Natural killer cell (primary cell): ENCODE results near the gene CYP2W1. TPM values are rescaled to one million over a fixed set of nuclear protein-coding genes. Genes with fewer than 3 reads are reported as not detected.
A peak's percentile ranks its signal among the peaks of the same experiment; 100 is the strongest.
"Not testable (repeated sequence)": the region's sequence is repeated elsewhere in the genome, so short reads cannot be mapped to it uniquely, and the experiment has no call there.

Experiments used
- ATAC-seq, 3 donors: fragments of 150-1000 bp in 2 of 3; fragments of 200-7000 bp in 1 of 3; cut with Tn5 transposase; 1 replicate in 1 of 3; 2 replicates in 2 of 3; pipeline ENCODE4 v1.10.0; 2021; ENCODE audit warnings: mild to moderate bottlenecking in 2 of 3, moderate library complexity in 2 of 3
- DNase-seq, 2 donors: peaks; one replicate each; pipeline versions ENCODE4 v3.0.0 to v3.0.0-alpha.2; 2013 to 2021; ENCODE audit warnings: mixed read lengths in 1 of 2
- H3K27ac ChIP-seq: one replicate; pipeline ENCODE4 v1.5.1; 2013; ENCODE audit warnings: mild to moderate bottlenecking, low read length
- H3K27me3 ChIP-seq: one replicate; pipeline ENCODE4 v1.6.1; 2013; ENCODE audit warnings: low read length; ENCODE audit not compliant: control insufficient read depth, insufficient read depth
- H3K36me3 ChIP-seq: one replicate; pipeline ENCODE4 v1.6.1; 2013; ENCODE audit warnings: low read length; ENCODE audit not compliant: control insufficient read depth, insufficient read depth
- H3K4me1 ChIP-seq: one replicate; pipeline ENCODE4 v1.6.1; 2013; ENCODE audit warnings: low read length; ENCODE audit not compliant: control insufficient read depth, insufficient read depth
- H3K4me3 ChIP-seq: one replicate; pipeline ENCODE4 v1.5.1; 2013; ENCODE audit warnings: low read length
- H3K9me3 ChIP-seq: one replicate; pipeline ENCODE4 v1.6.1; 2013; ENCODE audit warnings: low read length; ENCODE audit not compliant: control insufficient read depth, insufficient read depth
- H3K27ac Mint-ChIP-seq, 2 donors: one replicate each; pipeline ENCODE4 v1.8.0; 2022; ENCODE audit warnings: mild to moderate bottlenecking in 2 of 2, mixed read lengths in 2 of 2, moderate library complexity in 1 of 2
- H3K27me3 Mint-ChIP-seq, 2 donors: one replicate each; pipeline ENCODE4 v1.8.0; 2022; ENCODE audit warnings: low read depth in 2 of 2, mixed read lengths in 2 of 2
- H3K36me3 Mint-ChIP-seq: one replicate; pipeline ENCODE4 v1.8.0; 2022; ENCODE audit warnings: mixed read lengths
- H3K4me1 Mint-ChIP-seq, 2 donors: one replicate each; pipeline ENCODE4 v1.8.0; 2022; ENCODE audit warnings: mixed read lengths in 2 of 2
- H3K4me3 Mint-ChIP-seq: one replicate; pipeline ENCODE4 v1.8.0; 2022; ENCODE audit warnings: mild to moderate bottlenecking, moderate library complexity, mixed read lengths
- H3K9me3 Mint-ChIP-seq, 2 donors: one replicate each; pipeline ENCODE4 v1.8.0; 2022; ENCODE audit warnings: mixed read lengths in 2 of 2
- WGBS: methylation state at CpG from one replicate; pipeline ENCODE4 v1.1.7; 2013; ENCODE audit warnings: missing lambda C conversion rate; ENCODE audit not compliant: insufficient coverage; 5-methylcytosine and 5-hydroxymethylcytosine counted together
- intact Hi-C: fragments of 100-400 bp; cut with micrococcal nuclease; formaldehyde crosslinking; loops from one replicate; pipeline ENCODE4 v1.14.2; 2022
- total RNA-seq, 4 donors: library from RNA; stranded (reverse); fragments of 120-200 nt in 1 of 4; gene quantifications; one replicate each; pipeline versions ENCODE4 v1.2.3 to v1.2.4, GENCODE V29; 2013 to 2022
- TF ChIP-seq, protein P1 (sequence below): fragments of 200-600 bp; IDR thresholded peaks from one replicate; pipeline ENCODE4 v1.8.0; 2022; ENCODE audit warnings: antibody characterized with exemption

The CYP2W1 gene
- total RNA-seq, 3 donors from 2014 or later (not counting 1 experiment from before 2014, with no cell fraction given), result not detected

DNA sequence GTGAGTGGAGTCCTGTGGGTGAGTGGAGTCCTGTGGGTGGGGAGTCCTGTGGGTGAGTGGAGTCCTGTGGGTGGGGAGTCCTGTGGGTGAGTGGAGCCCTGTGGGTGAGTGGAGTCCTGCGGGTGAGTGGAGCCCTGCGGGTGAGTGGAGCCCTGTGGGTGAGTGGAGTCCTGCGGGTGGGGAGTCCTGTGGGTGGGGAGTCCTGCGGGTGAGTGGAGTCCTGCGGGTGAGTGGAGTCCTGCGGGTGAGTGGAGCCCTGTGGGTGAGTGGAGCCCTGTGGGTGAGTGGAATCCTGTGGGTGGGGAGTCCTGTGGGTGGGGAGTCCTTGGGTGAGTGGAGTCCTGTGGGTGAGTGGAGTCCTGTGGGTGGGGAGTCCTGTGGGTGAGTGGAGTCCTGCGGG is 19.5 kb downstream of the CYP2W1 start:
- H3K4me3 Mint-ChIP-seq, ATAC-seq, H3K9me3 Mint-ChIP-seq, intact Hi-C loops, H3K27me3 ChIP-seq, H3K27ac ChIP-seq, H3K4me3 ChIP-seq, DNase-seq, H3K4me1 ChIP-seq, H3K36me3 ChIP-seq, H3K27me3 Mint-ChIP-seq, H3K36me3 Mint-ChIP-seq, H3K9me3 ChIP-seq, H3K27ac Mint-ChIP-seq: not testable (repeated sequence)
- H3K4me1 Mint-ChIP-seq, result peaks cover 4 to 15% of the 10 kb centered on the region in 2 donors
- WGBS, result 94% methylated on average over 2 of the region's 7 CpGs

DNA sequence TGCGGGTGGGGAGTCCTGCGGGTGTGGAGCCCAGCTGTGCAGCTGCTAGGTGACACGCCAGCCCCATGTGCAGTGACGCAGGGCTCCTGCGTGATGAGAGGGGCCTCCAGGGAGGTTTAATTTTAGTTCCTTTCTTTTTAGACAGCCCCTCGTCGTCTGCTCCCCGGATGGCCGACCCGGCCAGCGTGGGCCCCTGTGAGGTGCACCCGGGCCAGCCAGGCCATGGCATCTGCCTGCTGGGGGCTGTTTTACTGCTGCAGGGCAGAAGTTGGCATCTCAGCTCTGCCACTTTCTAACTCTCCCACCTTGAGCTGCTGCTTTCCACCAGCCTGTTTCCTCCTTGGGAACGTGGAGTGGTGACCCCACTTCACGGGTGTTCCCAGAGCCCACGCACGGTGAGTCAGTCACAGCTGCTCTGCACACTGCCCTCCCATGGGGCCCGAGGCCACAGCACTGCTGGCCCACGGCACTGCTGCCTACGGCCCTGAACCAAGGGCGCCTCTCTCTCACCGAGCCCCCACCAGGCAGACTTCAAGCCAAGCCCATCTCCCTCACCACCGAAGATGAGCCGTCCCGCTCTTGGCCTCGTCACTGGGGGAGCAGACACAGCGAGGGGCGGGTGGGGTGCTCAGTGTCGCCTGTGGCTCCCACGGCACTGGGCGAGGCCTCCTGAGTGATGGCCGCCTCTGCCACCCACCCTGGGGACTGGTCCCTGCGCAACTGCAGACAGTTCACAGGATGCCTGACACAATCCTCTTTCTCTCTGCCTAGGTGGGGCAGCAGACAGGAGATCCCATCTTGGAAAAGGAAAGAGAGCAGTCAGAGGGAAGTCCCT is 21.3 kb downstream of the CYP2W1 start:
- H3K9me3 Mint-ChIP-seq, result no peaks in the 10 kb centered on the region
- no peak overlapping the region for H3K27ac Mint-ChIP-seq
- no peaks in the 10 kb centered on the region for H3K36me3 Mint-ChIP-seq
- Histone ChIP-seq H3K27ac (no peak overlapping the region), H3K27me3 (no peaks in the 10 kb centered on the region), H3K4me3 (no peak overlapping the region), H3K4me1 (peaks cover 5% of the 10 kb centered on the region), H3K36me3 (no peaks in the 10 kb centered on the region), H3K9me3 (no peaks in the 10 kb centered on the region)
- DNase-seq (no peak), ATAC-seq (peak in 1 of 3 donors; percentile 35)
- 82% methylated on average over 32 of the region's 32 CpGs for WGBS
- no peaks in the 10 kb centered on the region for H3K27me3 Mint-ChIP-seq
- TF ChIP-seq, protein P1, sequence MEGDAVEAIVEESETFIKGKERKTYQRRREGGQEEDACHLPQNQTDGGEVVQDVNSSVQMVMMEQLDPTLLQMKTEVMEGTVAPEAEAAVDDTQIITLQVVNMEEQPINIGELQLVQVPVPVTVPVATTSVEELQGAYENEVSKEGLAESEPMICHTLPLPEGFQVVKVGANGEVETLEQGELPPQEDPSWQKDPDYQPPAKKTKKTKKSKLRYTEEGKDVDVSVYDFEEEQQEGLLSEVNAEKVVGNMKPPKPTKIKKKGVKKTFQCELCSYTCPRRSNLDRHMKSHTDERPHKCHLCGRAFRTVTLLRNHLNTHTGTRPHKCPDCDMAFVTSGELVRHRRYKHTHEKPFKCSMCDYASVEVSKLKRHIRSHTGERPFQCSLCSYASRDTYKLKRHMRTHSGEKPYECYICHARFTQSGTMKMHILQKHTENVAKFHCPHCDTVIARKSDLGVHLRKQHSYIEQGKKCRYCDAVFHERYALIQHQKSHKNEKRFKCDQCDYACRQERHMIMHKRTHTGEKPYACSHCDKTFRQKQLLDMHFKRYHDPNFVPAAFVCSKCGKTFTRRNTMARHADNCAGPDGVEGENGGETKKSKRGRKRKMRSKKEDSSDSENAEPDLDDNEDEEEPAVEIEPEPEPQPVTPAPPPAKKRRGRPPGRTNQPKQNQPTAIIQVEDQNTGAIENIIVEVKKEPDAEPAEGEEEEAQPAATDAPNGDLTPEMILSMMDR, result no peak
- peaks cover 4 to 15% of the 10 kb centered on the region in 2 donors for H3K4me1 Mint-ChIP-seq
- intact Hi-C loops, result no loop called here
- H3K4me3 Mint-ChIP-seq, result no peak overlapping the region

DNA sequence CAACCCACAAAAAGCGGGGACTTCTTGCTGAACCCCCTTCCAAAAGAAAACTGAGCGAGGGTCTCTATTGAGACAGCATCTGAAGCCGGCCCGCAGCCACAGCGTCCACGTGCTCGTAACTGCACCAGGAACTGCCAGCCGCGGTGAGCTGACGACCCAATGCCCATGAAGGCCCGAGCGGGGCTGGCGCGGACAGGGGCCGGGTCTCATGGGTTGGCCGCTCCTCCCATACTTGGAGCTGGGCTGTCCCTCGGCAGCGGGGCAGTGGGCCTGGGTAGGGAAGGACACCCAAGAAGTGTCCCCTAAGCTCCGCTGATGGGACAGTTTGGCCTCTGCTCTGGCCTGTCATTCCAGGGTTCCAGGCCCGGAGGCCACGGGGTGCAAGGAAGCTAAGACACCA is 22.3 kb downstream of the CYP2W1 start:
- Histone ChIP-seq H3K27ac (no peak overlapping the region), H3K27me3 (no peaks in the 10 kb centered on the region), H3K9me3 (no peaks in the 10 kb centered on the region), H3K36me3 (no peaks in the 10 kb centered on the region), H3K4me3 (no peak overlapping the region), H3K4me1 (peaks cover 12% of the 10 kb centered on the region)
- no peaks in the 10 kb centered on the region for H3K9me3 Mint-ChIP-seq
- no peaks in the 10 kb centered on the region for H3K36me3 Mint-ChIP-seq
- no peak overlapping the region for H3K4me3 Mint-ChIP-seq
- H3K27me3 Mint-ChIP-seq, result no peaks in the 10 kb centered on the region
- no peak for ATAC-seq
- no peak for DNase-seq
- TF ChIP-seq, protein P1, result no peak
- WGBS, result 99% methylated on average over 21 of the region's 21 CpGs
- intact Hi-C loops, result no loop called here
- H3K4me1 Mint-ChIP-seq, result peaks cover 4 to 25% of the 10 kb centered on the region in 2 donors
- H3K27ac Mint-ChIP-seq, result no peak overlapping the region

DNA sequence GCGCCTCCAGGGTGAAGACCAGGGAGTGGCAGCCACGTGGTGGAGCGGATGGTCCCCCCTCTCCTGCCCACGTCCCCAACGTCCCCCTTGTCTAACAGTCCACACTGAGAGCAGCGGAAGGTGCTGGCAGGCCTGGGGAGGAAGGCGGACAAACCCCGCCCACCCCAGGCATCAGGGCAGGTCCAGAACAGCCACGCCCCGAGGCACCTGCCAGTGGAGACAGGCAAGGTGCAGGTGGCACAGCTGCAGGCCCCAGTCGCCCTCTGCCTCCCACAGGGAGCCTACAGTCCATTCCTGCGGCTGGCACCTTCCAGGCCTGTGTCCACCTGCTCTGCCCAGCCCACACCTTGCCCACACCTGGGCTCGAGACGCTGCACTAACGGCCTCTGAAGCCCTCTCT is 24.9 kb downstream of the CYP2W1 start:
- 93% methylated on average over 15 of the region's 15 CpGs for WGBS
- TF ChIP-seq, protein P1, result no peak
- peaks cover 28% of the 10 kb centered on the region for H3K4me1 ChIP-seq
- Mint-ChIP-seq H3K4me1 (peaks cover 16 to 33% of the 10 kb centered on the region in 2 donors), H3K4me3 (no peak overlapping the region), H3K27me3 (no peaks in the 10 kb centered on the region), H3K36me3 (no peaks in the 10 kb centered on the region), H3K27ac (no peak overlapping the region), H3K9me3 (peaks cover 6% of the 10 kb centered on the region in 2 donors)
- H3K9me3 ChIP-seq, result peaks cover 14% of the 10 kb centered on the region
- H3K27ac ChIP-seq, result no peak overlapping the region
- H3K36me3 ChIP-seq, result no peaks in the 10 kb centered on the region
- DNase-seq (no peak), ATAC-seq (no peak)
- intact Hi-C loops, result no loop called here
- H3K27me3 ChIP-seq, result no peaks in the 10 kb centered on the region
- no peak overlapping the region for H3K4me3 ChIP-seq
